Kidney (tissue), 14 donors: Measurements from ENCODE around the gene ACAD11. TPM values are rescaled to one million over a fixed set of nuclear protein-coding genes. Genes with fewer than 3 reads are reported as not detected.

Source experiments
- DNase-seq, 5 donors: peaks; one replicate each; pipeline ENCODE4 v3.0.0-alpha.2; 2013 to 2020
- FAIRE-seq: peaks from 2 replicates; lab custom pipeline; 2012; peaks lifted over from hg19 to GRCh38; lab: Jason Lieb, UNC
- H3K27ac ChIP-seq, 2 donors: one replicate each; pipeline ENCODE4 v1.7.0; 2013; ENCODE audit warnings: low read depth in 2 of 2, low read length in 2 of 2, inconsistent platforms in 1 of 2
- H3K27me3 ChIP-seq: one replicate; pipeline ENCODE4 v1.7.1; 2013; ENCODE audit warnings: low read length, inconsistent platforms; ENCODE audit not compliant: control insufficient read depth, insufficient read depth
- H3K36me3 ChIP-seq, 3 donors: one replicate each; pipeline versions ENCODE4 v1.7.0 to v1.7.1; 2013; ENCODE audit warnings: low read length in 3 of 3, control low read depth in 1 of 3, inconsistent platforms in 1 of 3; ENCODE audit not compliant: insufficient read depth in 3 of 3, control insufficient read depth in 2 of 3
- H3K4me1 ChIP-seq, 3 donors: one replicate each; pipeline versions ENCODE4 v1.7.0 to v1.7.1; 2013; ENCODE audit warnings: low read length in 3 of 3, inconsistent platforms in 1 of 3, low read depth in 1 of 3; ENCODE audit not compliant: control insufficient read depth in 2 of 3, insufficient read depth in 2 of 3
- H3K4me3 ChIP-seq, 3 donors: one replicate each; pipeline versions ENCODE4 v1.7.0 to v1.8.1; 2013; ENCODE audit warnings: low read length in 3 of 3, control low read depth in 1 of 3, inconsistent platforms in 1 of 3
- H3K9ac ChIP-seq, 3 donors: one replicate each; pipeline versions ENCODE4 v1.7.0 to v1.7.1; 2013; ENCODE audit warnings: low read length in 3 of 3, control low read depth in 1 of 3, inconsistent platforms in 1 of 3
- H3K9me3 ChIP-seq, 3 donors: one replicate each; pipeline versions ENCODE4 v1.7.0 to v1.7.1; 2013; ENCODE audit warnings: low read length in 3 of 3, control low read depth in 1 of 3, inconsistent platforms in 1 of 3; ENCODE audit not compliant: control insufficient read depth in 2 of 3, insufficient read depth in 1 of 3
- CTCF ChIP-seq: IDR thresholded peaks from 3 replicates; pipeline ENCODE4 v1.5.1; 2012; ENCODE audit warnings: mild to moderate bottlenecking, moderate library complexity, borderline replicate concordance; ENCODE audit not compliant: insufficient read depth; ENCODE audit errors: extremely low read depth
- intact Hi-C: fragments of 100-400 bp; cut with DNase I; formaldehyde crosslinking; loops from one replicate; pipeline ENCODE4 v1.11.1; 2022
- polyA plus RNA-seq: library from polyadenylated mRNA; stranded (reverse); fragments of 350-450 nt; fragmentation: Illumina TruSeq; extraction: RNeasy Lipid Tissue Mini Kit (QIAGEN cat#74804); gene quantifications from one replicate; pipeline ENCODE4 v1.2.3, GENCODE V29; 2014; ENCODE audit warnings: low read depth, low replicate concordance; ENCODE audit not compliant: insufficient read depth
- total RNA-seq: library from RNA; stranded (reverse); fragmentation: NEBNext Ultra II Directional; extraction: Animal tissue kit (Norgen Biotek cat#: 25700); gene quantifications from one replicate; pipeline ENCODE4 v1.2.1, GENCODE V29; 2021
- donor health status: control.
- donor health status: control.
- donor health status: control.
- donor health status: control.
- donor health status: control.
- donor health status: DM: yes; HTN: yes; CAD: no.
- donor health status: Normal renal cell carcinoma (clear cell type).

The ACAD11 gene
- total and polyA plus RNA-seq, 2 donors from 2014 or later = 21.4 to 47.7 TPM

DNA sequence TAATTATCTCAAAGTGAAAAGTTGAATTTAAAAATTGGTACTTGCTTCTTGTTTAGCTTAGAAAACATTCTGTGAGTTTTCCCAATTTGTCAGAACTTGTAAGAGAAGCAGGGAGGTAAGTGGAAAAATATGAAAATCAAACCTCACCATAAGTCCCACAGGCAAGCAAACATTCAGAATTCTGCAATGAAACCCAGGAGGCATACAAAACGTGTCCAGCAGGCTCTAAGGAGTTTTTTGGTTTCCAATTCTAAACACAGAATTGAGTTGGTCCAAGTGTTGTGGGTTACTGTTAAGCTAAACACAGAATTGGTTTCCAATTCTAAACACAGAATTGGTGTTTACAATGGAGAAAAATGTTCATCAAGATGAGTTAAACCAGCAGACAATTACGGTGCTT, 89.6 kb downstream of the ACAD11 start:
- no peaks in the 10 kb centered on the region for H3K27me3 ChIP-seq
- no peaks in the 10 kb centered on the region for H3K9me3 ChIP-seq
- no peak overlapping the region for H3K4me3 ChIP-seq
- no peak for DNase-seq
- no peak for TF ChIP-seq CTCF
- peaks cover 0 to 5% (median 2%) of the 10 kb centered on the region in 3 donors for H3K36me3 ChIP-seq
- no peak for FAIRE-seq
- no peak overlapping the region for H3K9ac ChIP-seq
- no peaks in the 10 kb centered on the region for H3K4me1 ChIP-seq
- intact Hi-C loops = no loop called here
- H3K27ac ChIP-seq = no peak overlapping the region

DNA sequence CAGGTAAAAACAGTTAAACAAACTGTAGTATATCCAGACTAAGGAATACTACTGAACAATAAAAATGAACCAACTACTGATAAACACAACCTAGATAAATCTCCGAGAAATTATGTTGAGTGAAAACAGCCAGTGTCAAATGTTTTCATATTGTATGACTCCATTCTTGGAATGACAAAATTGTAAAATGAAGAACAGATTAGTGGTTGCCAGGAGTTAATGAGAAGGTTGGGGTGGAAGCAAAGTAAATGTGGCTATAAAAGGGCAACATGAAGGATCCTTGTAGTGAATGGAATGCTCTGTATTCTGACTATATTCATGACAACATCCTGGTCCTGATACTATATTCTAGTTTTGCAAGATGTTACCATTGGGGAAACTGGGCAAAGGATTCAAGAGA, 90.0 kb downstream of the ACAD11 start:
- TF ChIP-seq CTCF = no peak
- Histone ChIP-seq H3K9ac (no peak overlapping the region), H3K4me1 (no peaks in the 10 kb centered on the region), H3K27ac (no peak overlapping the region), H3K9me3 (no peaks in the 10 kb centered on the region), H3K36me3 (peaks cover 0 to 5% (median 2%) of the 10 kb centered on the region in 3 donors), H3K4me3 (no peak overlapping the region), H3K27me3 (no peaks in the 10 kb centered on the region)
- intact Hi-C loops = no loop called here
- no peak for DNase-seq
- FAIRE-seq = no peak

- intact Hi-C loops = no loop called here
- H3K9me3 ChIP-seq = no peaks in the 10 kb centered on the region
- no peak overlapping the region for H3K4me3 ChIP-seq
- no peak for TF ChIP-seq CTCF
- peaks cover 0 to 5% (median 2%) of the 10 kb centered on the region in 3 donors for H3K36me3 ChIP-seq
- no peak overlapping the region for H3K27ac ChIP-seq
- FAIRE-seq = no peak
- H3K27me3 ChIP-seq = no peaks in the 10 kb centered on the region
- no peaks in the 10 kb centered on the region for H3K4me1 ChIP-seq
- no peak overlapping the region for H3K9ac ChIP-seq
- DNase-seq = no peak
Measured at GRCh38 chr3:132569153-132569552, 90.5 kb downstream of the ACAD11 start.

GRCh38 chr3:132568422-132568821, 91.2 kb downstream of the ACAD11 start:
- no peak overlapping the region for H3K27ac ChIP-seq
- DNase-seq (no peak), FAIRE-seq (no peak)
- TF ChIP-seq CTCF = no peak
- H3K27me3 ChIP-seq = no peaks in the 10 kb centered on the region
- intact Hi-C loops = no loop called here
- no peaks in the 10 kb centered on the region for H3K9me3 ChIP-seq
- H3K4me1 ChIP-seq = no peaks in the 10 kb centered on the region
- no peak overlapping the region for H3K9ac ChIP-seq
- peaks cover 0 to 5% (median 2%) of the 10 kb centered on the region in 3 donors for H3K36me3 ChIP-seq
- H3K4me3 ChIP-seq = no peak overlapping the region
